Endothelial cell of umbilical vein (primary cell): ENCODE data around the gene YWHAQ. TPM values are rescaled to one million over a fixed set of nuclear protein-coding genes. Genes with fewer than 3 reads are reported as not detected.

ENCODE experiments used
- BruUV-seq: library from RNA; stranded (reverse); fragments of 400-500 nt; replicated peaks from 2 replicates; lab custom pipeline; 2021; lab: Mats Ljungman, UMichigan
- CTCF ChIA-PET: fragments of 300-600, 350-600 bp; sonication (Branson Sonifier 250); formaldehyde crosslinking; loops from one replicate; lab custom pipeline; 2021; ENCODE audit warnings: antibody characterized with exemption, inconsistent platforms; lab: Charles Lee
- POLR2A ChIA-PET: fragments of 300-600, 350-600 bp; sonication (Branson Sonifier 250); formaldehyde crosslinking; loops from one replicate; lab custom pipeline; 2021; ENCODE audit warnings: antibody characterized with exemption, inconsistent platforms; lab: Charles Lee
- DNase-seq: peaks from one replicate; pipeline ENCODE4 v3.0.0-alpha.2; 2011; ENCODE audit warnings: low read depth, low spot score
- FAIRE-seq: peaks from 2 replicates; lab custom pipeline; 2011; peaks lifted over from hg19 to GRCh38; lab: Jason Lieb, UNC
- H2AFZ ChIP-seq: 2 replicates; pipeline ENCODE4 v1.6.0; 2012; ENCODE audit warnings: low read depth, low read length, control low read depth, inconsistent platforms
- H3K27ac ChIP-seq: 2 replicates; pipeline ENCODE4 v1.5.1; 2011; ENCODE audit warnings: low read depth, mild to moderate bottlenecking, control low read depth, low read length, moderate library complexity; ENCODE audit not compliant: insufficient read depth
- H3K27me3 ChIP-seq, 2 experiments: 2 replicates each; pipeline versions ENCODE4 v1.6.0 to v1.6.1; 2011; ENCODE audit warnings: low read length in 2 of 2, mixed read lengths in 1 of 2; ENCODE audit not compliant: control insufficient read depth in 2 of 2, insufficient read depth in 2 of 2
- H3K36me3 ChIP-seq, 2 experiments: 2 replicates in 1 of 2; 3 replicates in 1 of 2; pipeline ENCODE4 v1.5.1; 2011; ENCODE audit warnings: low read length in 2 of 2, mild to moderate bottlenecking in 1 of 2, moderate library complexity in 1 of 2; ENCODE audit not compliant: control insufficient read depth in 2 of 2, insufficient read depth in 2 of 2; ENCODE audit errors: extremely low read depth in 1 of 2
- H3K4me1 ChIP-seq: 3 replicates; pipeline ENCODE4 v1.5.1; 2011; ENCODE audit warnings: mild to moderate bottlenecking, low read length; ENCODE audit not compliant: control insufficient read depth, insufficient read depth; ENCODE audit errors: extremely low read depth
- H3K4me2 ChIP-seq: 2 replicates; pipeline ENCODE4 v1.6.1; 2011; ENCODE audit warnings: low read length, control low read depth, mixed read lengths; ENCODE audit not compliant: insufficient read depth
- H3K4me3 ChIP-seq, 3 experiments: fragments of 200-600 bp in 1 of 3; sonication (generic), shearing (Covaris generic) in 1 of 3; replicated peaks in 1 of 3; 2 replicates each; pipeline ENCODE4 v1.5.1; 2011 to 2016; ENCODE audit warnings: control low read depth in 3 of 3, low read length in 3 of 3, mild to moderate bottlenecking in 2 of 3, inconsistent platforms in 1 of 3, low read depth in 1 of 3, moderate library complexity in 1 of 3; ENCODE audit not compliant: insufficient read depth in 1 of 3
- H3K79me2 ChIP-seq: 2 replicates; pipeline ENCODE4 v1.6.0; 2012; ENCODE audit warnings: low read length, inconsistent platforms; ENCODE audit not compliant: control insufficient read depth, insufficient read depth
- H3K9ac ChIP-seq: replicated peaks from 2 replicates; pipeline ENCODE3; 2011; ENCODE audit warnings: low read length, control low read depth; ENCODE audit not compliant: insufficient read depth; ENCODE audit errors: extremely low read depth
- H3K9me1 ChIP-seq: replicated peaks from 3 replicates; pipeline ENCODE4 v1.6.0; 2011; ENCODE audit warnings: mild to moderate bottlenecking, low read length; ENCODE audit not compliant: control insufficient read depth, insufficient read depth; ENCODE audit errors: extremely low read depth
- H3K9me3 ChIP-seq: replicated peaks from 2 replicates; pipeline ENCODE4 v1.5.1; 2012; ENCODE audit warnings: low read length, inconsistent platforms; ENCODE audit not compliant: control insufficient read depth, insufficient read depth
- H4K20me1 ChIP-seq: replicated peaks from 2 replicates; pipeline ENCODE3; 2011; ENCODE audit warnings: mild to moderate bottlenecking, low read length; ENCODE audit not compliant: control insufficient read depth, insufficient read depth; ENCODE audit errors: extremely low read depth
- CTCF ChIP-seq, 2 donors: IDR thresholded peaks; 1 replicate in 1 of 2; 2 replicates in 1 of 2; pipeline ENCODE4 v1.5.1; 2011; ENCODE audit warnings: low read length in 2 of 2, mild to moderate bottlenecking in 2 of 2, moderate library complexity in 2 of 2, control low read depth in 1 of 2, inconsistent platforms in 1 of 2, low read depth in 1 of 2; ENCODE audit not compliant: insufficient read depth in 1 of 2; ENCODE audit errors: extremely low read depth in 1 of 2
- EZH2 ChIP-seq: IDR thresholded peaks from 2 replicates; pipeline ENCODE4 v1.6.1; 2012; ENCODE audit warnings: borderline replicate concordance, low read depth, mild to moderate bottlenecking, moderate library complexity, low read length, inconsistent platforms; ENCODE audit not compliant: severe bottlenecking
- FOS ChIP-seq: IDR thresholded peaks from 2 replicates; pipeline ENCODE4 v1.6.1; 2011; ENCODE audit warnings: mild to moderate bottlenecking, low read length, moderate library complexity, borderline replicate concordance; ENCODE audit not compliant: insufficient read depth
- GATA2 ChIP-seq: IDR thresholded peaks from 2 replicates; pipeline ENCODE4 v1.7.0; 2011; ENCODE audit warnings: low read depth, mild to moderate bottlenecking, moderate library complexity, mixed read lengths, low read length; ENCODE audit not compliant: insufficient read length, insufficient read depth
- JUN ChIP-seq: IDR thresholded peaks from 2 replicates; pipeline ENCODE4 v1.6.1; 2011; ENCODE audit warnings: borderline replicate concordance, low read depth; ENCODE audit not compliant: insufficient read length, insufficient read depth
- MYC ChIP-seq: IDR thresholded peaks from one replicate; pipeline ENCODE4 v1.6.1; 2011; ENCODE audit warnings: mild to moderate bottlenecking, low read depth, low read length
- POLR2A ChIP-seq: IDR thresholded peaks from 2 replicates; pipeline ENCODE4 v1.6.1; 2012; ENCODE audit warnings: low read depth, mild to moderate bottlenecking, control low read depth, low read length
- POLR2AphosphoS5 ChIP-seq: IDR thresholded peaks from 2 replicates; pipeline ENCODE4 v1.6.1; 2012; ENCODE audit warnings: low read depth, mild to moderate bottlenecking, control low read depth, low read length, moderate library complexity; ENCODE audit not compliant: insufficient read depth
- dilution Hi-C: fragments of 300-500 bp; cut with MboI; formaldehyde crosslinking; loops from one replicate; pipeline ENCODE4 v1.15.0; 2019; ENCODE audit warnings: low sequenced_read_pairs; ENCODE audit not compliant: extremely low pct_ligation_motif_present
- intact Hi-C: fragments of 100-400 bp; cut with micrococcal nuclease; formaldehyde crosslinking; loops from one replicate; pipeline ENCODE4 v1.10.0; 2022
- polyA plus RNA-seq, 4 experiments: library from polyadenylated mRNA; depleted of rRNA in 3 of 4; stranded (reverse) in 3 of 4; unstranded in 1 of 4; fragments of >200 nt; gene quantifications; 2 replicates each; pipeline versions ENCODE4 v1.2.1 to v1.2.3, GENCODE V29; 2011 to 2012; ENCODE audit warnings: missing spikeins in 1 of 4
- total RNA-seq: library from RNA; stranded (reverse); gene quantifications from 2 replicates; pipeline ENCODE4 v1.2.3, GENCODE V29; 2021
- TF ChIP-seq, protein P1 (sequence below): IDR thresholded peaks from 2 replicates; pipeline ENCODE4 v1.6.1; 2011; ENCODE audit not compliant: insufficient read depth, insufficient read length

Gene YWHAQ
- total and polyA plus RNA-seq, 2 donors (not counting 3 experiments of a cell fraction or from before 2014, with no cell fraction given): 217 to 456 TPM

GRCh38 chr2:9592699-9593098 lies 38.1 kb downstream of the YWHAQ start:
- dilution Hi-C loops (no loop called here), intact Hi-C loops (no loop called here)
- no peak for TF ChIP-seq JUN
- Histone ChIP-seq H3K4me2 (no peak overlapping the region), H3K36me3 (peaks cover 1 to 4% of the 10 kb centered on the region in 2 experiments), H2AFZ (no peak overlapping the region), H3K9ac (no peak overlapping the region), H3K9me1 (no peaks in the 10 kb centered on the region), H3K4me1 (no peaks in the 10 kb centered on the region), H3K4me3 (no peak overlapping the region), H3K27me3 (no peaks in the 10 kb centered on the region), H3K9me3 (no peaks in the 10 kb centered on the region), H3K27ac (no peak overlapping the region), H3K79me2 (peaks cover 96% of the 10 kb centered on the region), H4K20me1 (peaks cover 6% of the 10 kb centered on the region)
- FAIRE-seq (no peak), DNase-seq (no peak)
- POLR2A ChIA-PET: no interaction called here
- CTCF ChIA-PET: no interaction called here
- no TSS peak for BruUV-seq

DNA sequence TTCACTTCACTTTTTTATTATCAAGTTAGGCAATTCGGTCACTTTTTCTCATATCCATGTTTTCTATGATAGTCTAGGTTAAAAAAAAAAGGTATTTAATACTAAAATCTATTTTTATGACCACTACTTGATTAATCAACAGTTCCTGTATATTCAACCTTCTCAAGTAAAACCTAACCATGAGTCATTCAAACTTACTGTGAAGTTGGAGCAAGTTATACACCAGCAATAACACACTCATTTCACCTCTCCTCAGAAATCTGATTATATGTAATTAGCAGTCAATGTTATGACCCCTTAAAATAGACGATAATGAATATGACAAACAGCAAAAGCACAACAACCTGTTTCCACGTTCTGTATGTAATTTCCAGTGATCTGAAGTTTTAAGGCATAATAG lies 40.2 kb downstream of the YWHAQ start:
- no TSS peak for BruUV-seq
- Histone ChIP-seq H3K27ac (no peak overlapping the region), H3K27me3 (no peaks in the 10 kb centered on the region), H3K4me2 (no peak overlapping the region), H3K4me1 (no peaks in the 10 kb centered on the region), H2AFZ (no peak overlapping the region), H3K79me2 (peaks cover 86% of the 10 kb centered on the region), H3K4me3 (no peak overlapping the region), H3K36me3 (peaks cover 6 to 8% of the 10 kb centered on the region in 2 experiments), H3K9me3 (no peaks in the 10 kb centered on the region), H3K9ac (no peak overlapping the region), H4K20me1 (peaks cover 6% of the 10 kb centered on the region), H3K9me1 (no peaks in the 10 kb centered on the region)
- intact Hi-C loops: no loop called here
- no peak for DNase-seq
- dilution Hi-C loops: no loop called here
- POLR2A ChIA-PET: interaction anchor here (0.9 kb wide), 1 partner anchor 40 kb away, joined by 3 read pairs; the partner anchor contains the start of gene YWHAQ
- TF ChIP-seq EZH2 (no peak), FOS (peak; percentile 59), POLR2A (no peak), MYC (no peak), CTCF (IDR thresholded peaks at IDR 0.05; ENCODE audit: extremely low read depth in 1 of 2, insufficient read depth in 1 of 2, low read depth in 1 of 2, low read length in 2 of 2) (no peak), POLR2AphosphoS5 (no peak), JUN (no peak), GATA2 (no peak)
- TF ChIP-seq, protein P1, sequence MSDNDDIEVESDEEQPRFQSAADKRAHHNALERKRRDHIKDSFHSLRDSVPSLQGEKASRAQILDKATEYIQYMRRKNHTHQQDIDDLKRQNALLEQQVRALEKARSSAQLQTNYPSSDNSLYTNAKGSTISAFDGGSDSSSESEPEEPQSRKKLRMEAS: no peak
- CTCF ChIA-PET: interaction anchor here (1.5 to 1.6 kb wide), 2 partner anchors 15 to 26 kb away, joined by 3 to 6 read pairs; no protein-coding TSS in a partner anchor
- FAIRE-seq: peak; percentile 37
